Islet of Langerhans (tissue), 1 donor: Measurements from ENCODE around the gene IFIT3.
"Not testable (repeated sequence)": the region's sequence is repeated elsewhere in the genome, so short reads cannot be mapped to it uniquely, and the experiment has no call there.

Experiments
- FAIRE-seq: peaks from one replicate; lab custom pipeline; 2011; peaks lifted over from hg19 to GRCh38; lab: Jason Lieb, UNC

Gene IFIT3

DNA sequence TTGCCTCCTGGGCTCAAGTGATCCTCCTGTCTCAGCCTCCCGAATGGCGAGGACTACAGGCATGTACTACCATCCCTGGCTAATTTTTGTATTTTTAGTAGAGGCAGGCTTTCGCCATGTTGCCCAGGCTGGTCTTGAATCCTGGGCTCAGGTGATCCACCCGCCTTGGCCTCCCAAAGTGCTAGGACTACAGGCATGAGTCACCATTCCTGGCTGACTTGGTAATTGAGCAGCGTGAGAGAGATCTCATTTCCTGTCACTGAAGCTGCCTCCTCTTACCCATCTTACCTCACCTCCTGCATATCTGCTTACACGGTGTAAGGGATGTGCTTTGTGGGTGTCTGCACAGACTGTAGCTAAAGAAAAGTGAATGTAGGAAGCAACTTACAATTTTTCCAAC lies 9.7 kb downstream of the IFIT3 start:
- no peak for FAIRE-seq

- no peak for FAIRE-seq
Measured at GRCh38 chr10:89338713-89339112, 10.9 kb downstream of the IFIT3 start.

DNA sequence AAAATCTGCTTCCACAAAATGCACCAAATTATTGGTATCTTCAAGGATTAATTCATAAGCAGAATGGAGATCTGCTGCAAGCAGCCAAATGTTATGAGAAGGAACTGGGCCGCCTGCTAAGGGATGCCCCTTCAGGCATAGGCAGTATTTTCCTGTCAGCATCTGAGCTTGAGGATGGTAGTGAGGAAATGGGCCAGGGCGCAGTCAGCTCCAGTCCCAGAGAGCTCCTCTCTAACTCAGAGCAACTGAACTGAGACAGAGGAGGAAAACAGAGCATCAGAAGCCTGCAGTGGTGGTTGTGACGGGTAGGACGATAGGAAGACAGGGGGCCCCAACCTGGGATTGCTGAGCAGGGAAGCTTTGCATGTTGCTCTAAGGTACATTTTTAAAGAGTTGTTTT lies 12.1 kb downstream of the IFIT3 start:
- no peak for FAIRE-seq

DNA sequence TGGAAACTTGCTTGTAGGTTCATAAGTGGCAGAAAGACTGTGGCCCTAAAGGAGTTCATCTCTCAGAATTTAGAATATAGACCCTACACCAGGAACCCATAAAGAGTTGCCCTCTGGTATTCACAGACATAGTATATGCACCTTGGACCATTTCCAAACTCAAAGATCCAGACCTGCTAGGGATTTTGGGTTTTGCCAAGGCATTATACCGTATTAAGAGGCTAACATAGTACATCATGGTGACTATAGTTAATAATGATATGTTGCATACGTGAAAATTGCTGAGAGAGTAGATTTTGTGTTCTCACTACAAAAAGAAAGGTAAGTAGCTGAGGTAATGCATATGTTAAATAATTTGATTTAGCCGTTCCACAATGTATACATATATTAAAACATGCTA lies 13.9 kb downstream of the IFIT3 start:
- no peak for FAIRE-seq

DNA sequence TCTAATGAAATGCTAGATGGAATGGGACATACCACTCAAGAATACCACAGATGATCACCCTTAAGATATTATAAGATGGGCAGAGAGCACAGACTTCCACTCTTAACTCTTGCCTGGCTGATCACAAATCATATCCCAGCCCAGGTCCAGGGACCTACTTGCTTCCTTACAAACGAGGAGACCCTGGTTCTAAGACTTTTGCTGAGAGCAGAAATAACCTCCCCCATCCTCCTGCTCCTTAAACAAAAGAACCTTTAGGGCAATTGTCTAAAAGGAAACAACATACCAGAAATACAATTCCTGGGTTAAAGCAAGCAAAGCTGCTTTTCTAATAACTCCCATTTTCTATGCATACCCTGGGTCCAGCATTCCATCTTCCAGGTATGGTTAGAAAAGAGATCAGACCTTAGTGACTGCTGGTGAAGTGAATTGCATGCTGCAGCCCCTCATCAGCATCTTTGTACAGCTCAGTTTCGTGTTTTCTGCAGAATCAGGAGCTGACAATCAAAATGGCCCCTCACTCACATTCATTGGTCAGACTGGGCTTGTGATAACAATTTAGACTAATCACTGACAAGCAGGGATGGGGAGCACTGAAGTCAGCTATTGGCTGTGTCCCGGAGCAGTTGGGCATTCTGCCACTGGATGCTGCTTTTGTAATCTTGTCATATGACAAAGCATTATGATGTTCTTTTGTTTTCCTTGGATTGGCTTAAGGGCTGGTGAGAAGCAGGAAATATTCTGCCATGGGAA lies 14.6 kb downstream of the IFIT3 start:
- FAIRE-seq, result no peak

DNA sequence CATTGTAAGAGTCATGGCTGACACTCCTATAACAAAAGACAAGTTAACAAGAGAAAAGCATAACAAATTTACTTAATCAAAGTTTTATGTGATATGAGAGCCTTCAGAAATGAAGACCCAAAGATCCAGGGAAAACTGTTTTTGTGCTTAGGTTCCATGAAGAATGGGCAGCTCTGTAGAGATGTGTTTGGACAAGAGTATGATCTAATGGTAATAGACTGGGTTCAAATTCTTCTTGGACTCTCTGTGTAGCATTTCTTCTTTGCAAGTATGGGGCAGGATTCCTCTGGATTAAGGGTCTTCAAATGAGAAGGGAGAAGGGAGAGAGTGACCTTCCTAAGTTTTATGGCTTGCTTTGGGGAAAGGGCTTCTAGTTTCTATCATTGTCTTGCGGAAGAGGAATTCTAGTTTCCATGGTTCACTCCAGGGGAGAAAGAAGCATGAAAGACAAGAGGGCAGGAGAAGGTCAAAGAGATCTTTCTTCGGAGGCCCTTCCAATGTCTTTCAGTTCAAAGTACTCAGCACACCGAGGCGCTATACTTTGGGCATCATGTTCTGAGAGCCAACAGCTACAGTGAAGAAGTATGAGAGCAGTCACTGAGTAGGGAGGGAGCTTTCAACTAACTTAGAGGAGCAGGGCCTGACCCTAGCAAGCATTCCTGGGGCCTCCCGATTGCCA lies 15.4 kb downstream of the IFIT3 start:
- no peak for FAIRE-seq

GRCh38 chr10:89344156-89344555 lies 16.4 kb downstream of the IFIT3 start:
- no peak for FAIRE-seq

GRCh38 chr10:89345367-89346000 lies 17.7 kb downstream of the IFIT3 start:
- FAIRE-seq, result no peak

GRCh38 chr10:89346405-89347254 lies 18.8 kb downstream of the IFIT3 start:
- FAIRE-seq, result no peak

DNA sequence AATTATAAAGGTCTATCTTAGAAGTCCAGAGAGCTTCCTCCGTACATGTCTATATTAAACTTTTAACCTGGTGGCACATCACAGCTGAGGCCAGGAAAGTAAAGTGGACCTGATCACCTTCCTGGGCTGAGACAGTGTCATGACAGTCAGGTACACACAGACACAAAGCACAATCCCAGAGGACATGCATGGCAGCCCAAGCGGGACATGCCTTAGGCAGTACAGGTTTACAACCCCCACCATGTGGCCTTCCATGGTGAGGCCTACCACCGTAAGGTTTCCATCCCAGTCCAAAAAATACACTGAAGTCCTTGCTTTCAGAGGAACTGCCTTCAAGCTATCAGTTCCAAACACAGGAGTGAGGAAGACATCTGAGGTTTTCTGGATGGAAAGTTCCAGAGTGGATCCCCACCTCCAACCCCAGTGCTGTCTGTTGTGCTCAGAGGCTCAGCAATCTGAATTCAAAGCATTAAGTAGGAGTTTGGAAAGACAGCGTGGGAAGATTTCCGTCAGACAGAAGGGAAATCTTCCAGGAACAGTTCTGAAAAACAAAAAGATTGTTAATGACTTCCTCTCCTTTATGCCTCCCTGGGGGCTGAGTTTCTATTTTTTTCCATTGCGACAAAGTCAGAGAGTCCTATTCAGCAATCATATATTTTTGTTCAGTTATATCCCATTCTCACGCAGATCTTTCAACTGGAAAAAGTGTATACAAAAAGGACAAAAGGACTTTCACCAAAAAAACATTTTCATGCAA lies 20.1 kb downstream of the IFIT3 start:
- FAIRE-seq, result no peak

DNA sequence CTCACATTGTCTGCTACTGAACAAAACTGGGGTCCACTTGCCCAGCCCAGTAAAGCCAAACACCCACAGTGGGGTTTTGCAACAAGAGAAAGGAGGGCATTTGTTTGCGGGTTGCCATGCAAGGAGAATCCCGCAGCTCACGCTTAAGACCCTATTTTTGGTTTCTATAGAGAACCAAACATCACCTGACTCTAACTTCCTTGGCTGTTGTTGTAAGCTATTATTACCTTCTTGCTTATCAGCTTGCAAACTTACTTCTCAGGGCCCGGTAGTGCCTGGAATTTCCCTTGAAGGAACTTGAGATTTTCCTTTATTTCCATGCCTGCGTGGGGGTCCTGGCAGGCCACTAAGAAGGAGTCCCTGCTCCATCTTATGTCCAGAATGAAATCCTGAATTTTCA lies 20.7 kb downstream of the IFIT3 start:
- no peak for FAIRE-seq

DNA sequence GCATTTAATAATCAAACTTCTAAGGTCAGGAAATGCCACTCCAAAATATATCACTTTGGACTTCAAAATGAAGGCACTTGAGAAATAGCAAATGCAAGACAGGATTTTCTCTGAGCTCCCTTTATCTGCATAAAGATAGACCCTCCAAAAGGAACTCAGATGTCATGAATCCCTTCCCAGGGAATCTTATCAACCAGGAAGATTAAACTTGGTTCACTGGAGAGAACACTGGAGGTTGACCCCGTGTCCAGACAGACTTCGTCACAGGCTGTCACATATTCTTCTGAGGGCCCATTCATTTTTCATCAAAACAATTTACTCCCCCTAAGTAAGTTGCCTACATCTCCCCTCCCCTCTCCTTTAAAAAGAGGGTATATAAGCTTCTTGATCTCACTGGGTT lies 21.2 kb downstream of the IFIT3 start:
- no peak for FAIRE-seq

- FAIRE-seq, result not testable (repeated sequence)
Measured at GRCh38 chr10:89350631-89351315, 23.0 kb downstream of the IFIT3 start.

- no peak for FAIRE-seq
Measured at GRCh38 chr10:89351412-89351779, 23.6 kb downstream of the IFIT3 start.

DNA sequence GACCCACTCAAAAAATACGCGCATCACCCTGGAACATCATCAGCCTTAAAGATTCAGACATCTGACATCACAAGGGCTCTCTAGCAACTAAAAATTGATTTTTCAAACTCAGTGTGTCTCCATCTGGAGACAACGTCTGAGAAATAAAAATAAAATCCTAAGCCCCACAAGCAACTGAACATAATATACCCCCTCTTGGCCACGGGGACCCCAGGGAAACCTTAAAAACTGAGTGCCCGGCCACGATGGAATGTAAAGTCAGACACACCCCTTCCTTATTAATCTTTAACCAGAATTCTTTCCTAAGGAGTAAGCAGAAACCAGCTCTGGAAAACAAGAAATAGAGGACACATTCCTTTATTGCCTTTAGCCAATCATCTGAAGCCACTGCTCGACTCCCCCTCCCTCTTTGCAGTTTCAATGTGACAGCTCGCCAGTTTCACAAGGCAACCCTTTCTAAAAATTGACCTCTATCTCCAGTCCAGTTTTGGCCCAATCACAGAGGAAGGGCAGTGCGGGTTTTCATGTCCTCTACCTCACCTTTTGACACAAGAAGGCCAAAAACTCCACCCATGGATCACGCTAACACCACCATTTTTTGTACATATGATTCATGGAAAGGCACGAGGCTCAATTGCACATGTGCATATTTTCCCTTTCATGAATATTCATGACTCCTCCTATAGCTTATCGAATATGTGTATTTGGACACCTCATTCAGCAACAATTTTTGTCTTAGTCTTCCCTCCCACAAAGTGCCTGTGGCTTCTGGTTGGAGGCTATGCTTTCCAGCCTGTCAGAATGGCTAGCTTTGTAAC lies 24.2 kb downstream of the IFIT3 start:
- FAIRE-seq, result no peak

- FAIRE-seq, result no peak
Measured at GRCh38 chr10:89352802-89353201, 25.0 kb downstream of the IFIT3 start.

GRCh38 chr10:89355394-89355931 lies 27.7 kb downstream of the IFIT3 start:
- no peak for FAIRE-seq

DNA sequence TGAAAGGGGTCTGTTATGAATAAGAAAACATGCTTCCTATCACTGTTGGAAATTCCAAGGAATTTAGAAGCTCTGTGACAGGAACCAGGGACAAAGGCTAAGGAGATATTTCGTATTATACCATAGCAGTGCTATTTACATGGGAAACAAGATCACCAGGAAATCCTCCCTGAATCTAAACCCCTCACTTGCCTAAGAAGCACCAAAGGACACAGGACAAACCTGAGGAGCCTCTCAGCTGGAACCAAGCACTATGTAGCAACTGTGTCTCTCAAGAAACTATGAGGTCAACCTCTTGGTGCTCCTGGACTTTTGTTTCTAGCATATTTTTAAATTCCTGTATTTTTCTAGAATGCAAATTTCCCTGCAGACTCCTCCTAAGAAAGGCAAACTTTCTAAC lies 29.3 kb downstream of the IFIT3 start:
- FAIRE-seq, result no peak

- no peak for FAIRE-seq
Measured at GRCh38 chr10:89357975-89358374, 30.2 kb downstream of the IFIT3 start.

DNA sequence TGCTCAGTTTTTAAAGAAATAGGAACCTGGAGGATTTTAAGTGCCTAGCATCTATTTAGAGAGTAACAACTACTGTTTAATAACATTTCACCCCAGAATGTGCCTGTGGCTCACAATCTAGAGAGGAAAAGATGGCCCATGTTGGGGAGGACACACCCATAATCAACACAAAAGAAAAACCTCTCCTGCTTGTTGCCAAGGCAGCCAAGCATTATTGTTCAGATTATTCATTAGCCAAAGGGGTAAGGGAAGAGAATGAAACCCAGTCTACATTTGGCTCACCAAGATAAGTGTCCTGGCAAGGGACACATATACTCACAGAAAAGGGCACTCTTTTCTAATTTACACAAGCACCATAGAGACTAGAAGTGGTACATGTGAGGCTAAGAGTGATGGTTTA lies 32.4 kb downstream of the IFIT3 start:
- FAIRE-seq, result no peak
